ENCODE measurements around the gene TMEM50A. TPM values are rescaled to one million over a fixed set of nuclear protein-coding genes. Genes with fewer than 3 reads are reported as not detected.

The TMEM50A gene
- total and polyA plus RNA-seq, 9 of the 15 experiments (the other 6 are each of a cell fraction or from before 2014, with no cell fraction given) = 43.7 to 195 (median 137) TPM

DNA sequence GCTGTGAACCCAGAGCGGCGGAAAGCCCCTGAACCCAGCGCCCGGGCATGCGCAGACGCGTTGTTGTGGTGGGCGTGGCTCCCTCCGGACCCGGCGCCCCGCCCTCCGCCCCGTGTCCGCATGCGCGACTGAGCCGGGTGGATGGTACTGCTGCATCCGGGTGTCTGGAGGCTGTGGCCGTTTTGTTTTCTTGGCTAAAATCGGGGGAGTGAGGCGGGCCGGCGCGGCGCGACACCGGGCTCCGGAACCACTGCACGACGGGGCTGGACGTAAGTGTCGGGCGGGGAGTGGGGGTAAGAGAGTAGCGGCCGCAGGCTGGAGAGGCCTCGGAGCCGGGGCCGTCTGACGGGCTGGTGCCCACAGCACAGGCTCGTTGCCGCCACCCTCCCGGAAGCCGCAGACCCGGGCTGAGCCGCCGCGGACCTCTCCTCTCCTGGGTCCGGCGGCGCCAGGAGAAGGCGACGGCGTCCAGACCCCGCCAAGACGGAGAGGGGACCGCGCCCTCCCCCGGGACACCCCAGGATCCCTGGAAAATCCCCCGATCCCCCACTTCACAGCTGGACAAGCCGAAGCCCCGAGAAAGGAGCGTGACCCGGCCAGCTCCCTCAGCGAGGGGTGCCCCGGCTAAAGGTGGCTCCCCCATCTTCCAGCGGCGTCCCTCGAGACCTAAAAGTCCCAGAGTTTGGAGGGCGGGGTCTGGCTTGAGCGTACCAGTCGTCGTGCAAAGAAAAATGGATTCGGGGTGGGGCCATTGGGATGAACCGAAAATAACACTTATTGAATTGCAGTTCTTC, at the start of gene TMEM50A (continued):
- TF ChIP-seq RAD21 (CRISPR knock-in tag; conservative IDR thresholded peaks at IDR 0.05 in 1 of 2, IDR thresholded peaks at IDR 0.05 in 1 of 2) (no peak), KDM5B (IDR thresholded peaks at IDR 0.05; ENCODE audit: insufficient replicate concordance, low read depth, low read length) (peak; percentile 73), CEBPG (CRISPR knock-in tag; IDR thresholded peaks at IDR 0.05) (no peak), CEBPG (tag; conservative IDR thresholded peaks at IDR 0.05 in 1 of 2, IDR thresholded peaks at IDR 0.05 in 1 of 2) (no peak), MCM7 (IDR thresholded peaks at IDR 0.05) (no peak), HIVEP1 (CRISPR knock-in tag; IDR thresholded peaks at IDR 0.05) (no peak), MBD2 (IDR thresholded peaks at IDR 0.05; ENCODE audit: borderline replicate concordance, low read depth) (peak; percentile 47; the same call in 1 of the 2 replicates), SMAD1 (IDR thresholded peaks at IDR 0.05; ENCODE audit: low read depth, low read length, partially characterized antibody) (peak; percentile 12), CBX1 (IDR thresholded peaks at IDR 0.05; ENCODE audit: low read depth) (peak; percentile 17; the same call in 1 of the 2 replicates), ZNF717 (CRISPR knock-in tag; IDR thresholded peaks at IDR 0.05) (no peak), ZNF232 (CRISPR knock-in tag; IDR thresholded peaks at IDR 0.05) (no peak), HDAC3 (IDR thresholded peaks at IDR 0.05; ENCODE audit: borderline replicate concordance, partially characterized antibody) (no peak), E2F5 (CRISPR knock-in tag; IDR thresholded peaks at IDR 0.05) (0 out of 2 replicates have a peak, but pooled peaks have one; percentile 27), ZBTB43 (CRISPR knock-in tag; IDR thresholded peaks at IDR 0.05) (0 out of 2 replicates have a peak, but pooled peaks have one; percentile 14), ZKSCAN1 (IDR thresholded peaks at IDR 0.05; ENCODE audit: low read depth, low read length) (no peak), PCBP2 (IDR thresholded peaks at IDR 0.05; ENCODE audit: low read depth, low read length, poor library complexity, severe bottlenecking) (no peak), U2AF2 (optimal IDR thresholded peaks at IDR 0.05; ENCODE audit: low read depth, low read length) (no peak), NFATC3 (IDR thresholded peaks at IDR 0.05) (no peak), PYGO2 (tag; IDR thresholded peaks at IDR 0.05) (no peak), KDM4B (IDR thresholded peaks at IDR 0.05; ENCODE audit: borderline replicate concordance in 2 of 2, low read depth in 1 of 2) (0 out of 4 replicates have a peak, but pooled peaks of 1 of the 2 experiments have one; percentile 21), KHSRP (IDR thresholded peaks at IDR 0.05) (no peak), THAP7 (CRISPR knock-in tag; IDR thresholded peaks at IDR 0.05) (peak; percentile 19; the same call in 1 of the 2 replicates), NR1H2 (CRISPR knock-in tag; IDR thresholded peaks at IDR 0.05) (0 out of 2 replicates have a peak, but pooled peaks have one; percentile 11), ZNF764 (CRISPR knock-in tag; IDR thresholded peaks at IDR 0.05; ENCODE audit: low read depth) (peak; percentile 55; the same call in 1 of the 2 replicates)
- TF ChIP-seq, protein P1, sequence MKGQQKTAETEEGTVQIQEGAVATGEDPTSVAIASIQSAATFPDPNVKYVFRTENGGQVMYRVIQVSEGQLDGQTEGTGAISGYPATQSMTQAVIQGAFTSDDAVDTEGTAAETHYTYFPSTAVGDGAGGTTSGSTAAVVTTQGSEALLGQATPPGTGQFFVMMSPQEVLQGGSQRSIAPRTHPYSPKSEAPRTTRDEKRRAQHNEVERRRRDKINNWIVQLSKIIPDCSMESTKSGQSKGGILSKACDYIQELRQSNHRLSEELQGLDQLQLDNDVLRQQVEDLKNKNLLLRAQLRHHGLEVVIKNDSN (CRISPR knock-in tag; IDR thresholded peaks at IDR 0.05) = no peak
